D721Med (cell line): ENCODE measurements around the gene SCYL1.

Experiments
- DNase-seq: peaks from one replicate; pipeline ENCODE4 v3.0.0; 2011; ENCODE audit warnings: low spot score; ENCODE audit not compliant: insufficient read length
- FAIRE-seq: peaks from 2 replicates; lab custom pipeline; 2011; peaks lifted over from hg19 to GRCh38; lab: Jason Lieb, UNC
- CTCF ChIP-seq: IDR thresholded peaks from 2 replicates; pipeline ENCODE4 v1.5.1; 2012; ENCODE audit warnings: mild to moderate bottlenecking, control low read depth; ENCODE audit not compliant: insufficient read depth; ENCODE audit errors: missing control alignments

SCYL1 gene

GRCh38 chr11:65576867-65577755 is 52.2 kb downstream of the SCYL1 start:
- no peak for TF ChIP-seq CTCF
- FAIRE-seq (no peak), DNase-seq (no peak)

DNA sequence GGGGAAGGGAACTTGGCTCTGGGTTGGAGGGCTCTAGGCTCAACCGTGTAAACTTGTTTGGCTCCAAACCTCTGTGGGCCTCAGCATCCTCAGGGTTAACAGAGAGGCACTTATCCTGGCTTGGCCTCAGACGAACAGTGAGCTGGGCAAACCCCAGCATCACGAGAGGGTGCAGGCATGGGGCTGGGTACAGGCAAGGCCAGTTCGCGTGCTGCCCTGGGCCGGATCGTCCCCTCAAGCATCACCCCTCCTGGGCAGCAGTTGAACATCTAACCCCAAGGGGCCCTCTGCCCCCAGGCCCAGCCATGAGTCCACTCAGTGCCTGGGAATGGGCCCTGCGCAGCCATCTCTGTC is 52.9 kb downstream of the SCYL1 start:
- DNase-seq (no peak), FAIRE-seq (no peak)
- TF ChIP-seq CTCF = no peak

DNA sequence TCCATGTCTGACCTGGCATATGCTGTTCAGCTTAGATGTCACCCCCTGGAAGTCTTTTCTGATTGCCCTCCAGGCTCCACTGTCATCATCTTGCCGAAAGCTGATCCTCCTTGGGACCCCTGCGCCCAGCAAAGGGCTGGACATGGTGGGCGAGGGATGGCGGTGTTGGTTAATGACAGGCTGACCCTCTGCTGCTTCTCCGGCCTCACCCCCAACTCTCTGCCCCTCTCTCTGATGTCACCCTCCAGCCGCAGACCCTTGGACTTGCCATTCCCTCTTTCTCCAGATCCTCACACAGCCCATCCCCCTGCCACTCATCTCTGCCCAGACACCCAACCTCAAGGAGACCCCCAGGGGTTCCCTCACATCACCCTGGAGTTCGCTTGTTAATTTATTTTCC is 53.3 kb downstream of the SCYL1 start:
- no peak for FAIRE-seq
- DNase-seq = no peak
- no peak for TF ChIP-seq CTCF

GRCh38 chr11:65578667-65579066 is 53.8 kb downstream of the SCYL1 start:
- DNase-seq = no peak
- FAIRE-seq = no peak
- TF ChIP-seq CTCF = no peak

DNA sequence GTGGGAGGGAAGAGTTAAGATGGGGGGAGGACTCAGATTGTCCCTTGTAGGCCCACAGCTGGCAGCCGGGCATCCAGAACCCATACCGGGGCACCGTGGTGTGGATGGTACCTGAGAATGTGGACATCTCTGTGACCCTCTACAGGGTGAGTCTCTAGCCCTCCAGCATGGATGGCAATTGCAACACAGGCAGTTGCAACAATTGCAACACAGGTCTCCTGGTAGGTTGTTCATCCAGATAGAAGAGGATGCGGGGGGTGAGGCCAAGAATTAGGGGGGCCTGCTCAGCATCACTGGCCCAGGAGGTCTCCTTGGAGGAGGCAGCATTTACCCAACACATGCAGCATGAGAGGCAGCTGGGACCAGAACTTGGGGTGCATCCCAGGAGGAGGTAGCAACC is 54.4 kb downstream of the SCYL1 start:
- no peak for TF ChIP-seq CTCF
- DNase-seq (no peak), FAIRE-seq (no peak)

DNA sequence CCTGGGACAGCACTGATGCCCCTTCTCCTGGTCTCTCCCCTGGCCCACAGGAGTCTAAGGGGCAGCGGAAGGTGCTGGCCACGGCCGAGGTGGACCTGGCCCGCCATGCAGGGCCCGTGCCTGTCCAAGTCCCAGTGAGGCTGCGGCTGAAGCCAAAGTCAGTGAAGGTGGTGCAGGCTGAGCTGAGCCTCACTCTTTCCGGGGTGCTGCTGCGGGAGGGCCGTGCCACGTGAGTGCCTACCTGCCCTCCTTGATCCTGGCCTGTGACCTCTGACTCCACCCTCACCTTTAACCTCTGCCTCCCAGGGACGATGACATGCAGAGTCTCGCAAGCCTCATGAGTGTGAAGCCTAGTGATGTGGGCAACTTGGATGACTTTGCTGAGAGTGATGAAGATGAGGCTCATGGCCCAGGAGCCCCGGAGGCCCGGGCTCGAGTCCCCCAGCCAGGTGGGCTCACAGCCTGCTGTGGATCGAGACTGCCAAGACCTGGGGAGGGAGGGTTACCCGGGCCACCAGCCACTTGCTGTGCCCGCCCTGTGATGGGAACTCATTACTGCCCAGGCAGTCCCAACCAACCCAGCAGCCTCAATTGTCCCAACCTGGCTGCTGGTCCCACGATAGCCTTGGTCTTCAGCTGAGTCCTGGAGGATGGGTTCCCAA is 55.3 kb downstream of the SCYL1 start:
- FAIRE-seq (no peak), DNase-seq (no peak)
- TF ChIP-seq CTCF = no peak

DNA sequence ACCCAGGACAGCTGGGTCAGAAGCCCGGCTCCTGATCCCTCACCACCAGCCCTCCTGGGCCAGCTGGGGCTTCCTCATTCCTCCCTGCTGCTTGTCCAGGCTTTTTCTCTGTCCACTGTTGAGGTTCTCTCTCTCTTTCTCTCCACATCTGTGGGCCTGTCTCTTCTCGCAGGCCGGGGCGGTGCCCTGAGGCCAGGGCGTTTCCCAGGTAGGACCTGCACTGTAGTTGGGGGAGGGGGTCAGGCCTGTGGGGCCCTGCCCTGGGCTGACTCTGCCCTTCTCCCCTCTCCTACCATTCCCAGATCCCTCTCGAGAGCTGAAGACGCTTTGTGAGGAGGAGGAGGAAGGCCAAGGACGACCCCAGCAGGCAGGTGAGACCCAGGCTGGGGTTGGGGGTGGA is 55.9 kb downstream of the SCYL1 start:
- DNase-seq = no peak
- no peak for FAIRE-seq
- no peak for TF ChIP-seq CTCF
